PC-3 (cell line): ENCODE results near the gene OR11L1. TPM values are rescaled to one million over a fixed set of nuclear protein-coding genes. Genes with fewer than 3 reads are reported as not detected.
A peak's percentile ranks its signal among the peaks of the same experiment; 100 is the strongest.

Experiments used
- ATAC-seq: fragments of 200-7000 bp; cut with Tn5 transposase; 2 replicates; pipeline ENCODE4 v1.9.1; 2020; ENCODE audit warnings: mild to moderate bottlenecking, moderate library complexity
- BruUV-seq: library from RNA; stranded (reverse); fragments of 400-500 nt; replicated peaks from 2 replicates; lab custom pipeline; 2021; lab: Mats Ljungman, UMichigan
- CTCF ChIA-PET: fragments of 300-600 bp; sonication (Branson Sonifier 250); formaldehyde crosslinking; loops from one replicate; lab custom pipeline; 2022; ENCODE audit warnings: antibody characterized with exemption; lab: Charles Lee
- POLR2A ChIA-PET: fragments of 300-600 bp; sonication (Branson Sonifier 250); formaldehyde crosslinking; loops from one replicate; lab custom pipeline; 2022; ENCODE audit warnings: antibody characterized with exemption; ENCODE audit not compliant: unreplicated experiment; lab: Charles Lee
- DNase-seq: peaks from one replicate; pipeline ENCODE4 v3.0.0-alpha.2; 2015
- H2AFZ ChIP-seq: fragments of 300-600 bp; sonication (generic); 2 replicates; pipeline ENCODE4 v1.6.0; 2016; ENCODE audit warnings: antibody characterized with exemption, low read length
- H3F3A ChIP-seq: fragments of 300-600 bp; sonication (generic); one replicate; pipeline ENCODE4 v1.6.0; 2017; ENCODE audit warnings: antibody characterized with exemption, low read length, control low read depth, mild to moderate bottlenecking; ENCODE audit not compliant: unreplicated experiment
- H3K27ac ChIP-seq: fragments of 300-600 bp; sonication (generic); 2 replicates; pipeline ENCODE4 v1.5.1; 2016; ENCODE audit warnings: mild to moderate bottlenecking, low read length
- H3K27me3 ChIP-seq: fragments of 300-600 bp; sonication (generic); 2 replicates; pipeline ENCODE4 v1.6.1; 2016; ENCODE audit warnings: low read length, mixed read lengths
- H3K36me3 ChIP-seq: fragments of 300-600 bp; sonication (generic); 2 replicates; pipeline ENCODE4 v1.6.1; 2016; ENCODE audit warnings: low read depth, mixed run types, low read length, mixed read lengths
- H3K4me1 ChIP-seq: fragments of 300-600 bp; sonication (generic); 2 replicates; pipeline ENCODE4 v1.5.1; 2016; ENCODE audit warnings: low read length; ENCODE audit not compliant: insufficient read depth
- H3K4me2 ChIP-seq: fragments of 300-600 bp; sonication (generic); 2 replicates; pipeline ENCODE4 v1.6.0; 2016; ENCODE audit warnings: low read length
- H3K4me3 ChIP-seq: fragments of 300-600 bp; sonication (generic); 2 replicates; pipeline ENCODE4 v1.5.1; 2016; ENCODE audit warnings: mild to moderate bottlenecking, low read length, mixed read lengths
- H3K79me2 ChIP-seq: fragments of 300-600 bp; sonication (generic); 2 replicates; pipeline ENCODE4 v1.6.1; 2017; ENCODE audit warnings: low read length, mixed read lengths
- H3K9ac ChIP-seq: fragments of 300-600 bp; sonication (generic); 2 replicates; pipeline ENCODE4 v1.6.0; 2016; ENCODE audit warnings: mild to moderate bottlenecking, low read length
- H3K9me2 ChIP-seq: fragments of 300-600 bp; sonication (generic); replicated peaks from 2 replicates; pipeline ENCODE4 v1.6.1; 2016; ENCODE audit warnings: mixed run types, low read length, mixed read lengths
- H3K9me3 ChIP-seq: fragments of 300-600 bp; sonication (generic); 2 replicates; pipeline ENCODE4 v1.6.1; 2016; ENCODE audit warnings: low read length, mixed read lengths
- H4K20me1 ChIP-seq: fragments of 300-600 bp; sonication (generic); 2 replicates; pipeline ENCODE4 v1.6.1; 2016; ENCODE audit warnings: low read length, mixed read lengths
- CTCF ChIP-seq: fragments of 300-600 bp; sonication (generic); conservative IDR thresholded peaks from 2 replicates; pipeline ENCODE4 v1.5.1; 2017; ENCODE audit warnings: antibody characterized with exemption, low read depth, mild to moderate bottlenecking, low read length
- EZH2 ChIP-seq: fragments of 300-600 bp; sonication (generic); IDR thresholded peaks from one replicate; pipeline ENCODE4 v1.6.1; 2017; ENCODE audit warnings: antibody characterized with exemption, mild to moderate bottlenecking, low read length; ENCODE audit not compliant: unreplicated experiment
- EZH2phosphoT487 ChIP-seq: fragments of 300-600 bp; sonication (generic); IDR thresholded peaks from 2 replicates; pipeline ENCODE4 v1.6.1; 2018; ENCODE audit warnings: mild to moderate bottlenecking, antibody characterized with exemption, low read length, borderline replicate concordance
- intact Hi-C: fragments of 100-400 bp; cut with micrococcal nuclease; formaldehyde crosslinking; loops from 2 replicates; pipeline ENCODE4 v1.9.0; 2023
- total RNA-seq: library from RNA; depleted of rRNA; stranded (reverse); fragments of >200 nt; gene quantifications from 2 replicates; pipeline ENCODE4 v1.2.3, GENCODE V29; 2014; rRNA removed

Gene OR11L1
- total RNA-seq, 1 experiment from 2014 or later: not detected

- intact Hi-C loops: no loop called here
- DNase-seq (no peak), ATAC-seq (no peak)
- Histone ChIP-seq H3F3A (no peaks in the 10 kb centered on the region), H3K9ac (no peak overlapping the region), H2AFZ (no peak overlapping the region), H3K9me3 (no peaks in the 10 kb centered on the region), H3K27ac (no peak overlapping the region), H3K27me3 (no peaks in the 10 kb centered on the region), H3K4me3 (no peak overlapping the region), H4K20me1 (no peaks in the 10 kb centered on the region), H3K36me3 (no peaks in the 10 kb centered on the region), H3K79me2 (no peaks in the 10 kb centered on the region), H3K9me2 (0 out of 2 replicates have a peak, but pooled peaks cover 3% of the 10 kb centered on the region), H3K4me2 (no peak overlapping the region), H3K4me1 (no peaks in the 10 kb centered on the region)
- no TSS peak for BruUV-seq
- TF ChIP-seq EZH2 (no peak), CTCF (no peak), EZH2phosphoT487 (no peak)
- CTCF ChIA-PET: no interaction called here
- POLR2A ChIA-PET: no interaction called here
Observed at GRCh38 chr1:247822060-247822459, 19.6 kb downstream of the OR11L1 start.

GRCh38 chr1:247812637-247813036 is 29.1 kb downstream of the OR11L1 start:
- Histone ChIP-seq H3K4me2 (no peak overlapping the region), H3K4me3 (no peak overlapping the region), H3K9ac (no peak overlapping the region), H3K9me2 (no peaks in the 10 kb centered on the region), H3K36me3 (no peaks in the 10 kb centered on the region), H2AFZ (no peak overlapping the region), H3K79me2 (no peaks in the 10 kb centered on the region), H3K27ac (no peak overlapping the region), H4K20me1 (no peaks in the 10 kb centered on the region), H3F3A (no peaks in the 10 kb centered on the region), H3K4me1 (peaks cover 8% of the 10 kb centered on the region), H3K9me3 (no peaks in the 10 kb centered on the region), H3K27me3 (no peaks in the 10 kb centered on the region)
- intact Hi-C loops: loop anchor here (1.0 kb wide), 1 partner anchor 131 kb away; no protein-coding TSS in a partner anchor
- no peak for TF ChIP-seq EZH2phosphoT487
- no peak for TF ChIP-seq EZH2
- TF ChIP-seq CTCF: no peak
- CTCF ChIA-PET: no interaction called here
- POLR2A ChIA-PET: no interaction called here
- peak; percentile 84 for ATAC-seq
- BruUV-seq: no TSS peak
- DNase-seq: peak; percentile 87

GRCh38 chr1:247797518-247797917 is 44.2 kb downstream of the OR11L1 start:
- Histone ChIP-seq H3K79me2 (no peaks in the 10 kb centered on the region), H3K4me1 (peaks cover 16% of the 10 kb centered on the region), H2AFZ (peak overlapping the region; percentile 10; the same call in 1 of the 2 replicates), H3K9me2 (no peaks in the 10 kb centered on the region), H3K27me3 (no peaks in the 10 kb centered on the region), H3K27ac (peak overlapping the region; percentile 30), H3K36me3 (0 out of 2 replicates have a peak, but pooled peaks cover 3% of the 10 kb centered on the region), H3K4me2 (peak overlapping the region; percentile 26), H4K20me1 (no peaks in the 10 kb centered on the region), H3K9ac (no peak overlapping the region), H3F3A (peaks cover 10% of the 10 kb centered on the region), H3K4me3 (no peak overlapping the region), H3K9me3 (peaks cover 16% of the 10 kb centered on the region; the same call in 1 of the 2 replicates)
- DNase-seq (peak; percentile 83), ATAC-seq (peak; percentile 97)
- no TSS peak for BruUV-seq
- TF ChIP-seq CTCF: no peak
- TF ChIP-seq EZH2: no peak
- TF ChIP-seq EZH2phosphoT487: no peak
- intact Hi-C loops: no loop called here
- ChIA-PET POLR2A (no interaction called here), CTCF (no interaction called here)

Other genes starting within 250 kb of the OR11L1 start
- not detected in 2 replicates for gene OR2G3, start 236.3 kb downstream of the OR11L1 start, total RNA-seq
- gene OR13G1, start 162.2 kb downstream of the OR11L1 start, total RNA-seq: not detected in 2 replicates
- not detected in 2 replicates for gene OR6F1, start 125.2 kb downstream of the OR11L1 start, total RNA-seq
- gene OR14K1, start 103.3 kb downstream of the OR11L1 start, total RNA-seq: not detected in 2 replicates
- not detected in 2 replicates for gene OR14A2, start 93.8 kb downstream of the OR11L1 start, total RNA-seq
- gene OR1C1, start 81.3 kb downstream of the OR11L1 start, total RNA-seq: not detected in 2 replicates
- not detected in 2 replicates for gene OR14A16, start 17.8 kb downstream of the OR11L1 start, total RNA-seq
- gene TRIM58, start 15.3 kb upstream of the OR11L1 start, total RNA-seq: 22.7 and 46.9 TPM in 2 replicates
- gene OR2W3, start 53.7 kb upstream of the OR11L1 start, total RNA-seq: 4.5 and 9.4 TPM in 2 replicates
- 0.26 TPM in 1 of 2 replicates, not detected in the other for gene OR2T8, start 78.4 kb upstream of the OR11L1 start, total RNA-seq
- not detected in 2 replicates for gene OR2AJ1, start 83.0 kb upstream of the OR11L1 start, total RNA-seq
- gene OR2L8, start 107.0 kb upstream of the OR11L1 start, total RNA-seq: not detected in 2 replicates
- 0.11 TPM in 1 of 2 replicates, not detected in the other for gene OR2AK2, start 123.3 kb upstream of the OR11L1 start, total RNA-seq
- gene OR2L5, start 171.8 kb upstream of the OR11L1 start, total RNA-seq: 0.07 and 0.35 TPM in 2 replicates
- 0.06 TPM in 1 of 2 replicates, not detected in the other for gene OR2L2, start 188.2 kb upstream of the OR11L1 start, total RNA-seq
- 0.15 TPM in 1 of 2 replicates, not detected in the other for gene OR2L3, start 204.9 kb upstream of the OR11L1 start, total RNA-seq